Right hindlimb (tissue), 1 donor: ENCODE measurements around the gene PRIMA1.
"Not testable (repeated sequence)": the region's sequence is repeated elsewhere in the genome, so short reads cannot be mapped to it uniquely, and the experiment has no call there.

ENCODE experiments used
- DNase-seq: peaks from one replicate; pipeline ENCODE4 v3.0.0-alpha.2; 2018

The PRIMA1 gene, protein sequence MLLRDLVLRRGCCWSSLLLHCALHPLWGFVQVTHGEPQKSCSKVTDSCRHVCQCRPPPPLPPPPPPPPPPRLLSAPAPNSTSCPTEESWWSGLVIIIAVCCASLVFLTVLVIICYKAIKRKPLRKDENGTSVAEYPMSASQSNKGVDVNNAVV

DNA sequence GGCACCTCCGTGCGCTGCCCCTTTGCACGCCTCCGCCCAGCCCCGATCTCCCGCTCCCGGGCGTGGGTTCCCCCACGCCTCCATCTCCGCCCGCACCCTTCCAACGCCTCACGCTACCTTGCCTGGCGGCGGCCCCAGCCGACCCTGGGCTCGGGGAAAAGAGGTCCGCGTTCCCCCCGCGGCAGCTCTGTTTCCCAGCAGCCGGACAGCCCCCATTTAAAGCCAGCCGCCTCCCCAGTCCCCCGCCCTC is at the start of gene PRIMA1:
PRIMA1 (minus strand) TSS at position 193 of the 250 bp plus-strand sequence. CDS start 767 bp downstream, outside the sequence.
- DNase-seq: no peak

DNA sequence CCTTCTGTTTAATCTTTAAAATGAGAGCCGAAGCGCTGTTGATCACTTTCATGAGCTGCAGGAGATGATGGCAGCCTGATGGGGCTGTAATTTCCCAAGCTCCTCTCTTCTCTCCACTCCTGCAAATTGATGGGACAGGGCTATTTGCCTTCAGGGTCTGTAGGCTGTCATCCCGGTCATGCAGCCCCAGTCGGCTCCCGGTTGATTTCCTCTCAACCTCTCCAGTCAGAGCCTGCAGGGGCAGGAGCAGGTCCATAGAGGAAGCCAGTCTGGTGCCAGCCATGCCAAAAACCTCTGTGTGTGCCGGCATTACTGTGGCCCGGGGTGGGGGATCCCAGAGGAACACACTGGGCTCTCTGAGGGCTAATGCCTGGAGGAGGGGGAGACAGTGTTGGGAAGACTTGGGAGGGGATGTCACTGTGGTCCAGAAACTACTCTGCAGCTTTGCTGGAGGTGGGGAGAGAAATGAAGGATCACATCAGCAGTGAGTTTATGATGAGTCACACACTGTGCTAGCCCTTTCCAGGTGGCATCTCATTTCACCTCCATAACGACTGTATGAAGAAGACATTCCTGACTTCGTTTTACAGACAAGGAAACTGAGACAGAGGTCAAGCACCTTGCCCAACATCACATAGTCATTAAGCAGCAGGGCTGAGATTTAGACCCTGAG is 46.5 kb upstream of the PRIMA1 start:
- no peak for DNase-seq

DNA sequence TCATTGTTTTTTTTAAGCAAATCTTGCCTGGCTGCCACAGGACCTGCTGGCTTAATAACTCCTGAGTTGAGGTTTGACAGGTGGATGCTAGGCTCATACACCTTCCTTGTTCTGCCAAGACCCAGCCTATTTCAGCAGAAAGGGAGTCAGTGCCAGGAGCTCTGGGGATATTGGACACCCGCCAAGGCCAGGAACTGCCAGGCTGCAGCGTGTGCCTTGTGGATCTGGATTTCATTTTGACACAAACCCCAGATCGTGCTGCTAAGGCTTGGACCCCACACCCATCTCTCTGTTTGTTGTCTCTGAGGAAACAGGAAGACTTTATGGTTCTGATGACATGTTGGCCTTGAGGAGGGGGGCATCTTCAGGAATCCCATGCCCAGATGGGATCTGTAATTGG is 44.4 kb upstream of the PRIMA1 start:
- DNase-seq: no peak

DNA sequence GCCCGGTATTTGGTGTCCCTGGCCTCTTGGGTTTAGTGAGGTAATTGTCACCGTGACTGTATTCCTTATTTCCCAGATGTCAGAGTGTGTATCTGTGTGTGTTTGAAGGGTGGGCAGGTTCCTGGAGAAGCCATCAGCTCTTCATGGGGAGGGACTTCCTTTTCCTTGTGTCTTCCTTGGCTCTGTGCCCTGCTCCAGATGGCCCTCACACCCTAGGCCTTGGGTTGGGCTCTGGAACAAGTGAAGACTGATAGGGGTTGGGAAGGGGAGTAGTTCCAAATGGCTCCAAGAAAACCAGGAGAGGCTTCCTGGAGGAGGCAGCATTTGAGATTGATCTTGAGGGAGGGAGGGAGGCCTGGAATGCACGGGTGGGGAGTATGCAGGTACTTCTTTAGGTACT is 43.8 kb upstream of the PRIMA1 start:
- no peak for DNase-seq

DNA sequence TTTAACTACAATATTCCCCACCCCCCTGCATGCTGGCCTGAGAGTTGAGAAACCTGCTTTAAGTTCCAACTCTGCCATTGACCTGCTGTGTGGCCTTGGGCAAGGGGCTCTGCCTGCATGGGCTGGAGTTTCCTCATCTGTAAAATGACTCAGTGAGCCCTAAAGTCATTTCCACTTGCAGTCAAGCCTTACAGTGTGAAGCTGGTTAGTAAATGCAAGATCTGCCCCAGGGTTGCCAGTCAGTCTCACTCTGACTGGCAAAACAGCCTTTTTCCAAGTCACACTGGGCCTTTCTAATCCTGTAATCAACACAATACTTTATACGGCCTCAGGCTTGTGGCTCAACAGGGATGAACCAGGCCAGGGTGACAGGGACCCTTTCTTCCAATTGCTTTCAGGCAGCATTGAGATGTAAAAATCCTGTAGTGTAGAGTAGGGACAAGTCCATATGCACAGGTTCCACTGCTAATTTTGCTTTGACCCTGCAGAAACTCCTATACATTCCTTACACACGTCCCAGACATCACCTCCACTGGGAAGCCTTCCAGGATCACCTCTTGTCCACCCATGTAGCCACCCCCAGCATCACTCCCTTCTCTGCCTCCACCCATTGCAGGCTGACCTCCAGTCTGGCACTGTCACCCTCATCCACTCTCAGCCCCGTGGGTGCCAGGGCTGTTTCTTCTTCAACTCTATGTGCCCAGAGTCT is 42.6 kb upstream of the PRIMA1 start:
- no peak for DNase-seq

DNA sequence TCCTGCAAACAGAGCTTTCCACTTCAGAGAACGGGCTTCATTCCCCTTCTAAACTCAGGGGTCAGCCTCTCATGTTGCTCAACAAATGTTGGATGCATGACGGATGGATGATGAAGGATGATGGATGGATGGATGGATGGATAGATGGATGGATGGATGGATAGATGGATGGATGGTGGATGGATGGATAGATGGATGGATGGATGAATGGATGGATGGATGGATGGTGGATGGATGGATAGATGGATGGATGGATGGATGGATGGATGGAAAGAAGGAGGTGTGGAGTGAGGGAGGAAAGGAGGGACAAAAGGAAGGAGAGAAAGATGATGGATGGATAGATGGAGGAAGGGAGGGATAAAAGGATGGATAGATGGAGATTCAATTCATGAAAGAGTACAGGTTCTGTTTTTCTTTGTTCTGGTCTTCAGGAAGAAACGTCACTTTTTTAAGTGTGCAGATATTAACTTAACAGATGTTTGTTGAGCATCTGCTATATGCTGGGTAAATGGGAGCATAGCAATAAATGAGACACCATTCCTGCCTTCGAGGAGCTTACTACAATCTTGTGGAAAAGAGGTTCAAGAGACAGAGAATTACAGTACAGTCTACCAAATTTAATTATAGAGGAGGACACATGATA is 41.7 kb upstream of the PRIMA1 start:
- DNase-seq: no peak

DNA sequence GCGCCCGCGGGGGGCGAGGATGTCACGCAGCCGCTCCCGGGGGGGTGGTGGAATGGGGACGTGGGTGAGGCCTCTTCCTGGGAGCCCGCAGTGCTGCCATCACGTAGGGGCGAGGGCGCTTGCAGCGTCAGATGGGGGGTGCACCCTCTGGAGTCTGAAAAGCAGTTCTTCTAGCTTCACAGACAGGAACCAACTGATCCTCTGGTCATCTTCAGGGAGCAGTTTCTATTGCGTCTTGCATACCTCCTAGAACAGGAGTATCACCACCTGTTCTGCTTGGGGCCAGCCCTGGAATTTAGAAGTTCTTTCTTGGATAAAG is 36.9 kb upstream of the PRIMA1 start:
- DNase-seq: no peak

DNA sequence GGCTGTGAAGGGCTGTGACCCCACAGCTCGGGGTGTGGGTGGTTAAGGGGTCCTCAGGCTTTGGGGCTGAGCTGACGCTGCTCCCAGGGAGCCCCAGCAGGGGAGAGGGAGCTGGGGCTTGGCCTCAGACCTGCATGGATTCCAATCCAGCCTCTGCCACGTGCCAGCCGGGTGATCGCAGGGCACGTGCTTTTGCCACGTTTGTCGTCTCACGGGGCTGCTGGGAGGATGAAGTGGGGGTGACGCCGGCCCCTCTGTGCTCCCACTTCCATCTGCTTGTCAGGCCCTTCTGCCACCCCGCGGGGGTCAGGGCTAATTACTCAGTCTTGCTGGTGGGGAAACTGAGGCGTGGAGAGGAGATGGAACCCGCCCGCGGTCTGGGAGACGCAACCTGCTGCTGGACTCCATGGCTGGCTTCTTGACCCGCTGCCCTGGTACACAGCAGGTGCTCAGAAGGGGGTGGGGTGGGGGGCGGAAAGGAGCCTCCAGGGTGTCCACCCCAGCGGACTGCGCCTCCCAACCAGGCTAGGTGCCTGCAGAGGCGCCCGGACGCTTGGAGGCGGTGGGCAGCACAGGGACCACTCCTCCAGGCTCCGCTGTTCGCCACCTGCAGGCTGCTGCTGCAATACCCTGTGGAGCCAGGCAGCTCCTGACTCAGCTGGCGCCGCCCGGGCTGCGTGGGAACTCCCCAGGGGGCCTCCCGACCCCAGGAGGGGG is 36.4 kb upstream of the PRIMA1 start:
- DNase-seq: no peak

DNA sequence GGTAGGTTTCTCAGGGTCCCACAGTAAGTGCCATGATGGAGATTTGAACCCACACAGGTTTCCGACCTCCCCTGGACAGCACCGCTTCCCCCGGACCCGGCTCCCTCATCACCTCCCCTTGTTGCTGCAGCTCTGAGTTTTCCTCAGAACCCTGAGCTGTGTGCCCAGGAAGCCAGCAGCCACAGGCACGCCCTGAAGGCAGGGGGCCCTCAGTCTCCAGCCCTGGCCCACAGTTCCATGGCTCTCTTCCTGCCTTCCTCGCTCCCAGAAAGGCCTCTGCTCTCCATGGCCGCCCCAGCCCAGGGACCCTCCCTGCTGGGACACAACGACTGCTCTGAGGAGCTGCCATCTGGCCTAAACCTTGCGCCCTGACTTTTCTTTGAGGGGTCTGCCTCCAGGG is 35.8 kb upstream of the PRIMA1 start:
- DNase-seq: no peak

DNA sequence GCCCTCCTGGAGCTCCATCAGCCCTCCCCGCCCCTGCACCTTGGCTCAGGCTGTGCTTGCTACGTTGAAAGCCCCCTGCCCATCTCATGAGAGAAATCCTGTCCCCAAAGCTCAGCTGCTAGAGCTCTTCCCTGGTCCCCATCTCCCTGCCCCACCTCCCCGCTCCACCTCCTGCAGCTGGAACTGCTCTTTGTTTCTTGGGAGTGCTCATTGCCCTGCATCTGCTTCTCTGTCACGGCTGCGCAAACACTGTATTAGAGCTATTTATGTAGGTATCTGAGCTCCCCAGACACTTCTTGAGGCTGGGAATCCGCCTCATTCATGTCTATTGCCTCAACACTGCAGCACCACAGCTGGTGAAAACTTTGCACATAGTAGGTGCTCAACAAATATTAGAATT is 32.8 kb upstream of the PRIMA1 start:
- no peak for DNase-seq

DNA sequence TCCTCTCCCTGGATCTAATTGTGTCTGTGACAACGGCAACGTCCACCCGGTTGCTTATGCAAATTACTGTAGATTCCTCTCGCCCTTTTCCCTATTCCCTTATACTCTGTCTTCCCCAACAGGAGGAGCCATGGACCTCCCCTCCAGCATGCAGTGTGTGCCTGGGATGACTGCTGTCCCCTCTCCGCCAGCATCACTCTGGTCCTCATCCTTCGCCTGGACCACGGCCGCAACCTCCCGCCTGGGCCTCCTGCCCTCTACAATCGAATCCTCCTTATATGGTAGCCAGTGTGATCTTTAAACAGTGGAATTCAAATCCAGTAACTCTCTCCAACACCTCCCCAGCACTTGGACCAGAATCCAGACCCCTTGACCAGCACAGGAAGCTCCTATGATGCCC is 30.6 kb upstream of the PRIMA1 start:
- DNase-seq: no peak

DNA sequence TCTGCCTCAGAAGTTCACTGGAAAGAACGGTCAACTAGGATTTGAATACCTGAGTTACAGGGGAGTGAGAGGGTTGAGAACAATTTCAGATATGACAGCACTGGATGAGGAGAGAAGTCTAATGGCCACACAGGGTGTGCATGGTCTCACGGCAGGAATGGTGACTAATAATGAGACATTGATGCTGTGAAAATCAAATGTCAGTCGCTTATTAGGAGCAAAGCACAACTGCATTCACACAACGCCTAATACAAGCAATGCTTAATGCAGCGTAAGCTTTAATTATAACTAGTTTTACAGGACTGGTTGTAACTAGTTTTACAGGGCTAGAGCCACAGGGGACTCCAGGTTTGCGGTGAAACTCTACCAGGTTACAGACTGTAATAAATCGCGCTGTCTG is 23.4 kb upstream of the PRIMA1 start:
- DNase-seq: no peak

DNA sequence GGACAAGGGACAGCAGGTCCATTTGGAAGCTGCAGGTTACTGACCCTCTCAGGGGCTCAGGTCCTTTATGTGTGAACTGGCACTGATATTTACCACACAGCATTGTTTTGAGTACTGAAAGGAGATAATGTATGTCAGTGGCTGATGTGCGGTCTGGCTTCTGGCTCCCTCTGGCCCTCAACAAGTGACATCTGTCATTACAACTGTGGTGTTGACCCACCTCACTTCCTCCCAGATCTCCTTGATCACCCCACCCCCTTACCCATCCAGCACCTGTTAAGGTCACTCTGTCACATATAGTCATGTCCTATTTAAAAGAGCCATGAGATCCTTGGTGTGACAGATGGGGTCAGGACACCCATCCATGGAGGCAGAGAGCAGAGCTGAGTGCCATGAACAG is 22.7 kb upstream of the PRIMA1 start:
- no peak for DNase-seq

DNA sequence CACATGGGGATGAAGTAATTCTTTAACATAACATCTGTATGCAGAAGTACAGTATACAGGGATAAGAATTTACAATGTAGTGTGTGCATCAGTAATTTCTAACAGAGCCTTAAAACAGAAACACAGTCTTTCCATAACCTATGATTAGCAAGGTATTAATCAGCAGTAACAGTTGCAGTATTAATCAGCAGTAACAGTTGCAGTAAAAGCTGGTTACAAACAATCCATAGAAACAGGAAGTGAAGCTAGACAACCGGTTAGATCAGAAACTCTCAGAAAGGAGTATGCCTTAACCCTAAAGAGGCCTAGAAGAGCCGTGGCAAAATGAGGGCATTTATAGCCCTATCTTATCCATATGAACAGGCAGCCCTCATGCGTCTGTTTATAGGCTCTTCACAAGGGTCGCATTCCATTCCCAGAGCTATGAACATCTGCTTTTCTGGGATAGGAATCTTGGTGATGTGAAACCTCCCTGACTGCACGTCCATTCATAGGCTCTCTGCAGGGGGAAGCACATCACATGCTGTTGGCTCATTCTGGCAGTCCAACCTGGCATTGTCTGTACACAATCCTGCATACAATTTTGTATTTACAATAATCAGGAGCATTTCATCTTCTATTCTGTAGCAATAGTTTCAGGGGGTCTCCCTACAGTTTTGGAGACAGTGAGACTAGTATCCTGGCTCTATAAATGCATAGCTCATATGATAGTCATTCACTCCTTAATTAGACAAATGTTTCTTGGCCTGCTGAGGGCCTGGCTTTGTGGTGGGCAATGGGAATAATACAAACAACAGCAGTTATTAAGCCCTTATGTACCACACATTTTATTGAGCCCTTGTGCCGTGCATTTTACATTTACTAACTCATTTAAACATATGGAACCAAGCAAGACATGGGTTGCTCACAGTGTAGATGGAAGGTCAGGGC is 21.5 kb upstream of the PRIMA1 start:
- DNase-seq: not testable (repeated sequence)

DNA sequence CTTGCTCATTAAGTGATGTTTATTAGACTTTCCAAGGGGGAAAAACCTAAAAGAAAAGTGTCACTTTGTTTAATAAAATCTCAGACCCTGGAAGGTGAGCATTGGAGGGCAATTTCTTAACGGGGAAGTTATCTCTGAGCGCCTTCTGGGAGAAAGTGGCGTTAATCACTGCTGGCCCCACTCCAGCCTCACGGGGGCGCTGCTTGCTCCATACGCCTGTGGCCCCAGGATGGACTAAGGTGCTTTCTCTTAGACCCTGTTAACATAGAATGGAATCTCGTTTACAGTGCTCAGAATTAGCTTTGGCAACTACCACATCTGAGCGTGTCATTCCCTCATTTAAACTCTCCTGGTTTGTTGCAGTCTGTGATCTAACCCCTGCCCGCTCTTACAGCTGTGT is 16.4 kb upstream of the PRIMA1 start:
- DNase-seq: no peak

DNA sequence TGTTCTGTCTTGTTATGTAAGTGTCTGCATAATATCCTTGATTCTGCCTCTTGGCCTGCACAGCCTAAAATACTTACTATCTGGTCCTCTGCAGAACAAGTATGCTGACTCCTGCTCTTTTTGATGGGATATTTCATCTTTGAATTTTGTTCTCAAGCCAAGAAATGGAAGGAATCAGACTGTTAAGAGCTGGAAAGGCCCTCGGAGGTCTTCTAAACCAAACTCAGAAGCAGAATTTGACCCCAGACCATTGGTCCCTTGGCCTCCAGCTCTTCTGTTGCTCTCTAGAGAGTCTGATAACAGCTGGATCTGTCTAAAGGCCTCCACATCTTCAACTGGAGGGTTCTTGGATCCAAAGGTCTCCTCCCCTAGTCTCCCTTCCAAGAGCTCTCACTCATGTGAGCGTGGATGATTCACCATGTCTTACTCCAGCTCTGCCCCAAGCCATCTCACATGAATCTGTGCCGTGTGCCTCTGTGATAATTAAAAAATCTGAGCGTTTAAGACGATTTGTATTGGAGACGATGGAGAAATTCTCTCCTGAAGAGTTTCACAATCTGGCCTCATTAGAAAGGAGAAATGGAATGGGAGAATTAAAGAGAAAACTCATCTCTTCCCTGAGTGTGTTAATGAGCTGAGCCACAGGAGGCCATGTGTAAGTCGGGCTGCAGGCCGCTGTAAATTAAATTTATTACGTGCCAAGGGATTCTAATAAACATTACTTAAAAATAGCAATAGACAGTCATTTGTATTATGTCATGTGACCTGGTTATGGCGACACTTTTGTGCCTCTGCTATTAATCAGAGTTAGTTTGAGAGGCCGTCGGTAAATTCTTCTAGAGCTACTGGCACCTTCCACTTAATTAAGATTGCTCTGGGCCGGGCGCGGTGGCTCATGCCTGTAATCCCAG is 15.4 kb upstream of the PRIMA1 start:
- DNase-seq: no peak

DNA sequence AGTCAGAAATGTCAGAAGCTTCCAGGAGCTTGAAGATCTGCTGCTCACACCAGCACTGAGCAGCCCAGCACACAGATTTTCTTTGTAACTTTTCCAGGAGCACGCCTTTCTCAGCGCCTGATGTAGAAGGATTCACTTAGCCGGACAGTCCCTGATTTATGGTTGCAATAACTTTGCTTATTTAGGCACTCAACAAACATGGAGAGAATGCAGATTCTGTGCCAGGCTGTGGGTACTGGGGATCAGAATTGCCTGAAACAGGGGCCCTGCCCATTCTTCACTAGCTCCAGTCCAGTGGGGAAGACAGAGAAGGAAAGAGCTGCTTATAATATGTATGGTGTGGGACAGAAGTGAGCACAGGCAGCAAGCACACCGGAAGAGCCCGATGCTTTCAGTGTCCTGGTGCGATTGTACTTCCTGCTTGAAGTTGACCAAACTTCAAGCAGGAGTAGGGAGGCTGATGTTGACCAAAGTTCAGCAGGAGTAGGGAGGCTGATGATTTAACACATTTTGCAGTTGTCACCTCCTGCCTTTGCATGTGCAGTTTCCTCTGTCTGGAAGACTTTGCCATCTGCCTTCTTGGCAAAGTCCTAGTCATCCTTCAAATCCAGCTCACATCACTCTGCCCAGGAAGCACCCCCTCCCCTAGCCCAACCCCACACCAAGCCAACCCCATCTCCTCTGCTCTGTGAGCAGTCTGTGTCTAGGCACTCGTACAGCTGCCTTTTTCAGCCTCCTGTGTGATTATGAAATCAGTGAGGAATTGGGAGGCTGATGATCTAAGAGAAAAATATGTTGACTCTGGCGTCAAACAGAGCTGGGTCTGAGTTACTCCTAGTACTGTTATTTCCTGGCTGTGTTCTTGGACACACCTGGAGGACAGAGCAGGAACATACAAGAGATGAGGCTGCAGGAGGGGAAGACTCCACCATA is 12.0 kb upstream of the PRIMA1 start:
- no peak for DNase-seq

DNA sequence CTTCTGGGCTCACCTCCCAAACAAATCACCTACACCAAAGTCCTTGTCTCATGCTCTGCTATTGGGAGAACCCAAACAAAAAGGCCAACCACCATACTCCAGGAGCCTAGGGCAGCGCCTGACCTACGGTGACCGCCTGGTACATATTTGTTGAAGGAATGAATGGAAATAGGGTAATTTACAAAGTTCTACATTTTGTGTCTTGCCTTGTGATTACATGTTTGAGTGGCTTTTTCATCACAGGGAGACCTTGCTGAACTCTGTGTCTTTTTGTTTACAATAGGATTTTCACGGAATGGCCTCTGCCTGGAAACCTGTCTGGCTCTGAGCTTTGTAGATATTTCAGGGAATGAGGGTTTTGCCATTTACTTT is 11.3 kb upstream of the PRIMA1 start:
- no peak for DNase-seq

DNA sequence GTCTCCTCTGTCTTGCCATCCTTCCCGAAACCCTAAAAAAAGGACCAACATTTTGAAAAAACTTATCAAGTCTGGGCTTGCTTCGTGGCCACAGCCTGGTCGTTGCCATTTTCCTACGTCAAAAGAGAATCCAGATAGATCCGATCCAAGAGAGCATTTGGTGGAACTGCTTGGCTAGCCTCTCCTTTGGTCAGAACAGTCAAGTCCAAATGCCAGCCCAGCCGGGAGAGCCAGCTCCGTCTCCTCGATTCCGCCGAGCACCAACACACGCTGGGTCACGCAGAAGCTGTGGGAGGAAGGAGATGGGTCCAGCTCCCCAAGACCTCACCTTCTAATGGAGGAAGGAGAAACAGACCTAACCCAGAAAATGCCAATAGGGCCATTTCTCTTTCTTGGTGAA is 9.3 kb upstream of the PRIMA1 start:
- DNase-seq: no peak

DNA sequence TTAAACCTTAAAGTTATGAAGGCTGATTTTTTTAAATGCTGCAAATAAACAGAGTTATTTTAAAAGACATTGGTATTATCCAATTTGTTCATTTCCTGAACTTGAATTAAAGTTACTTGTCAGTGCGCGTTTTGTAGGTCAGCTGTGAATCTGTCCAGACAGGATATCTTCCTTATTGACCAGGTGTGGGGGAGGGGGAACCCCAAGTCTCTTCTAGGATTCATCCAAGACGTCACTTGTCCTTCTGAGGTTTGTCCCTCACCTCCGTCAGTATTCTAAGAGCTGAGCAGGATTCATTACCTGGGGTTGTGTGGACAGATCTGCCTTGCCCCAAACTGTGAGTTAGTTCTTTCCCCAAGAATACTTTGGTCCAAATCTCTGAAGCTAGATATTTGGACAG is 8.8 kb upstream of the PRIMA1 start:
- DNase-seq: no peak
